Epidermal melanocyte (primary cell): ENCODE measurements around the gene ERO1A.

Source experiments
- DNase-seq: peaks from one replicate; pipeline ENCODE4 v3.0.0; 2011; ENCODE audit warnings: low spot score; ENCODE audit not compliant: insufficient read length

The ERO1A gene

GRCh38 chr14:52700701-52701172 is 5.4 kb upstream of the ERO1A start:
- no peak for DNase-seq

GRCh38 chr14:52694761-52695480 is 437 bp downstream of the ERO1A start:
- DNase-seq: no peak

DNA sequence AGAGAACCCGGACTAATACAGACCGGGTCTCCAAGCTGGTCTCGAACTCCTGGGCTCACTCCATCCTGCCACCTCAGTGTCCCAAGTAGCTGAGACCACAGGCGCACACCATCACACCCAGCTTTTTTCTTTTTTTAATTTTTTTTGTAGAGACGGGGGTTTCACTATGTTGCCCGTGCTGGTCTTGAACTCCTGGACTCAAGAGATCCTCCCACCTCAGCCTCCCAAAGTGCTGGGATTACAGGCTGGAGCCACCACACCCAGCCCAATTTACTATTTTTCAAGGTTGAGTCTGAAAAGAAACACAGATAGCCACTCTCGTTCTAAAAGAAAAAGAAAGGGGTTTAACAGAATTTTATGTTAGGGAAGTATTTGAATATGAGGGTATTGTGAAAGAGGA is 1.8 kb downstream of the ERO1A start:
- DNase-seq: no peak

- no peak for DNase-seq
Observed at GRCh38 chr14:52693036-52693435, 2.3 kb downstream of the ERO1A start.

- peak; percentile 20 for DNase-seq
Observed at GRCh38 chr14:52692248-52692962, 3.0 kb downstream of the ERO1A start.

DNA sequence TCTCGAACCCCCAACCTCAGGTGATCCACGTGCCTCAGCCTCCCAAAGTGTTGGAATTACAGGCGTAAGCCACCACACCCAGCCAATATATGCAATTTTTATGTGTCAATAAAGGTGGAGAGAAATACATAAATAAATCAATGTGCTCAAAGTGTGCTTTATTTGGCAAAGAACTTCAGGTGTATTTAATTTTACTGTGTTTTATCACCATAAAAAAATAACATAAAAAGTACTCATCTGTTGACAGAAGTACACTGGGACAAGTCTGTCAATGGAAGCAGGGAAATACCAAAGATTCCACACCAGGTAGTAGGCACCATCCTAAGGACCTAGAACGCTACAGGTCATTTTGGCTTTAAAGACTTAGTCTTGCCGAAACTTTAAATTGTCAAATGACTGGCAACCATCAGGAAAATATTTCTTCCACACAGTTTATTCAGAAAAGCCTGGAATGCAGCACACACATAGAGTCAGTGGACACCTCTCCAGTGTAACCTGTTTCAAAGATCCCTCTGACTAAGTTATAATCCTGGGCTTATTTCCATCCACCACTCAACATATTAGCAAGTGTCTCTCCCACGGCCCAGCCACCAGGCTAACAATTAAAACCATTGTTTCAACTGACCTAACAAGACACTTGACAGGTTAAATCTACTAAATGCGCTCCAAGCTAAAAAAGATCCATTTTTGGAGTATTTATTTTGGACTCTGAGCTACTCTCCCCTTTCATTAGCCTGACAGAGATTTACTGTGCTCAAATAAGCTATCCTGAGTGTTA is 4.2 kb downstream of the ERO1A start:
- DNase-seq: no peak

DNA sequence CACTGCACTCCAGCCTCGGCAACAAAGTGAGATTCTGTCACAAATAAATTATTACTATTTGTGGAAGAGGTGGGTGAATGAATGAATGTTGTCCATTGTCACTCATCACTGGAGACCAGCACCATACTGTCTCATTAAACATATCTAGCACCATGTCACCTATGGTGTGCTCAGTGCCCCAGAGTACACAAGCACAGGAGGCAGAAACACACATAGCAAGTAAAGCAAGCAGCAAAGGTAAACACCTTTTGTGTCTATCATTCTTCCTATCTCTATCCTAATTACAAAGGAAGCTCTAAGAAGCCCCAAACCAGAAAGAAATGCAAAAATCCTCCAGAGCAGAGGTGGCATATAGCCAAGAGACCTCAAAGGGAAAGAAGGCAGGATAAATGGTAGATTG is 9.2 kb downstream of the ERO1A start:
- DNase-seq: no peak

GRCh38 chr14:52683985-52684520 is 11.3 kb downstream of the ERO1A start:
- no peak for DNase-seq

- DNase-seq: no peak
Observed at GRCh38 chr14:52678591-52678990, 16.8 kb downstream of the ERO1A start.

DNA sequence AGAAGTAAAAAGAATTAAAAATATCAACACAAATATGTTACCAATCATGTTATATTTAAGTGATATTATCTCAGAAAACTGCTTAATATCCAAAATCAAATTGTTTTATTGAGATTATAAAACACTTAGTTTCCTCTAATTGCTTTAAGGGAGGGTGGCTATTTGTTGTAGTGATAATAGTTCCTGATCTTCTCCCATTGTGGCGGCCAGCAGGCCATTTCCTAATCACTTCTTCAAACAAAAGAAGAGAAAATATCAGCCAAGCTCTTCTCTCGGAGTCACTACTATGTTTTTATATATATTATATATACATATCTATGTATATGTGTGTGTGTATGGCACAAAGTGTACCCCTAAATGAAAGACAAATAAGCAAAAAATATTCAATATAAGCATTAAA is 31.5 kb downstream of the ERO1A start:
- DNase-seq: no peak

DNA sequence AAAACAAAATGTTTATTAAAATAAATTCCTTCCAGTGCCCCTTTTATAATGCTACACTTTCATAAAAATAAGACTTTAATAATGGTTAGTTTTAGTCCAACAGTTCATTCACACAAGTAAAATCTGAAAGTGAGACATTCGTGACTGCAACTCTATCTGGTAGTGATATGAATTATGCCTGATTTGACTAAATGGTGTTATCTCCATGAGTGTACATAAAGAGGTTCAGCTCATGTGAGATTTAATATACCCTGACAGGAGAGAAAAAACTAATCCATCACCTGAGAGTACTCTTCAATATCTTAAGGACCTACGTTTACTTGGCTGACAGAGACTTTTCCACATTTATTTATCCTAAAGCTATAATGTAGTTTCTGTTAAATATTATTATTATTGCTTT is 34.0 kb downstream of the ERO1A start:
- no peak for DNase-seq

DNA sequence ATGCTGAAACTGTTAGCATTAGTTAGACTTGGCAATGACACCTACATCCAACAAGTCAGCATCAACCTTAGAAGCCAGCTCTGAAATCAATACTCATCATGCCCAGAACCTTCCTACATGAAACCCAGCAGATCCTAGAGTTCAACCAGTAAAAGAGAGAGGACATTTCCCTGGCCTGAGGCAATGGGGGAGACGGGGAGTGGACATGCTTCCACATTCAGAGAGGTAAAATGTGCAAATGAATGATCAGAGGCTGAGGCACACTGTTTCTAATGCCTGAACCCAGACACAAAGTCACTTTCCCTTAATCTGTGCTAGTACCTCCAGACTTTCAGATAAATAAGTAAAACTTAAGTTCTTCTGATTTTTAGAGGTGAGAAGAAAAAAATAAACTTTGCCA is 34.5 kb downstream of the ERO1A start:
- DNase-seq: no peak

GRCh38 chr14:52660325-52660724 is 35.0 kb downstream of the ERO1A start:
- no peak for DNase-seq

- no peak for DNase-seq
Observed at GRCh38 chr14:52656905-52657304, 38.5 kb downstream of the ERO1A start.

GRCh38 chr14:52650774-52651173 is 44.6 kb downstream of the ERO1A start:
- DNase-seq: no peak

- no peak for DNase-seq
Observed at GRCh38 chr14:52649511-52649910, 45.8 kb downstream of the ERO1A start.

GRCh38 chr14:52641745-52642144 is 53.6 kb downstream of the ERO1A start:
- no peak for DNase-seq

GRCh38 chr14:52640137-52640536 is 55.2 kb downstream of the ERO1A start:
- DNase-seq: no peak

- DNase-seq: no peak
Observed at GRCh38 chr14:52619687-52620086, 75.7 kb downstream of the ERO1A start.

GRCh38 chr14:52618602-52619001 is 76.8 kb downstream of the ERO1A start:
- no peak for DNase-seq

GRCh38 chr14:52610187-52610586 is 85.2 kb downstream of the ERO1A start:
- no peak for DNase-seq
